ENCODE results near the gene LYZL1. TPM values are rescaled to one million over a fixed set of nuclear protein-coding genes. Genes with fewer than 3 reads are reported as not detected.
"Not testable (repeated sequence)": the region's sequence is repeated elsewhere in the genome, so short reads cannot be mapped to it uniquely, and the experiment has no call there.

The LYZL1 gene
- polyA plus RNA-seq, 1 donor from 2014 or later = not detected

DNA sequence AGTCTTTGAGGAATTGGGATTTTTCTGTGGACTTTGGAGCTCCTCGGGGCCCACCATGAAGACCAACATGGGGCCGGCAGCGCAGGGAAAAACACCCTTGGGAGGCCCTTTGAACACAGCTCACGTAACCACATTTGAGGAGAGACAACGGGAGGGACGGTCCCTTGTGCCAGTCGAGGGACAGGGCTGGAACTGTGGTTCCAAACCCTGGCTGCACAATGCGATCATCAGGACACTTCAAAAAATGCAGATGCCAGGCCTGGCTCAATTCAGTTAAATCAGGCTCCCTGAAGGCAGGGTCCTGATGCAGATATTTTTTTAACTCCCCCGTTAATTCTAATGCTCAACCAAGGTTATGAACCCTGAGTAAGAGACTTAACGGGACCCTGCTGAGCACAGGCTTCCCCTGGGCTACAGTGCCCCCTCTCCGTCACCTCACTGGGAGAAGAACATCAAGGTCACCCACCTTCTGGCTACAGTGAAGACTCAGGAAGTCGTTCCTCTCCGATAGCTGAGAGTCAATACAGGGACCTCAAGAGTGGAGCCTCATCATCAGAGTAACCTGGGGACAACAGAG lies 30.4 kb downstream of the LYZL1 start:
- Histone ChIP-seq H2AFZ (ENCODE audit: low read depth, low read length) (no peak overlapping the region), H3K9me2 (ENCODE audit: insufficient read depth, low read length) (no peaks in the 10 kb centered on the region), H3K9me3 (ENCODE audit: low read length) (no peaks in the 10 kb centered on the region), H3K79me2 (replicated peaks; ENCODE audit: insufficient read depth, low read length) (no peaks in the 10 kb centered on the region), H3K36me3 (ENCODE audit: insufficient read depth, low read length) (no peaks in the 10 kb centered on the region), H3F3A (ENCODE audit: insufficient read depth, low read length, poor library complexity, severe bottlenecking) (no peaks in the 10 kb centered on the region), H3K4me2 (ENCODE audit: low read length) (no peak overlapping the region), H4K20me1 (ENCODE audit: insufficient read depth) (no peaks in the 10 kb centered on the region), H3K9ac (ENCODE audit: low read length) (no peak overlapping the region), H3K4me3 (ENCODE audit: low read length) (no peak overlapping the region), H3K27me3 (ENCODE audit: insufficient read depth, low read depth, low read length) (no peaks in the 10 kb centered on the region), H3K27ac (ENCODE audit: low read length) (no peak overlapping the region)
- TF ChIP-seq EZH2 (IDR thresholded peaks at IDR 0.05; ENCODE audit: borderline replicate concordance, insufficient read depth, low read length, poor library complexity, severe bottlenecking) (no peak), RAD21 (conservative IDR thresholded peaks at IDR 0.05) (no peak), MXI1 (conservative IDR thresholded peaks at IDR 0.05; ENCODE audit: poor library complexity, severe bottlenecking) (no peak), SMC3 (conservative IDR thresholded peaks at IDR 0.05; ENCODE audit: poor library complexity) (no peak), POLR2AphosphoS5 (IDR thresholded peaks at IDR 0.05) (no peak), EP300 (conservative IDR thresholded peaks at IDR 0.05; ENCODE audit: poor library complexity, severe bottlenecking) (no peak), CTCF (IDR thresholded peaks at IDR 0.05; ENCODE audit: poor library complexity, severe bottlenecking) (no peak), TAF1 (IDR thresholded peaks at IDR 0.05; ENCODE audit: low read depth) (no peak)
- TF ChIP-seq, protein P1, sequence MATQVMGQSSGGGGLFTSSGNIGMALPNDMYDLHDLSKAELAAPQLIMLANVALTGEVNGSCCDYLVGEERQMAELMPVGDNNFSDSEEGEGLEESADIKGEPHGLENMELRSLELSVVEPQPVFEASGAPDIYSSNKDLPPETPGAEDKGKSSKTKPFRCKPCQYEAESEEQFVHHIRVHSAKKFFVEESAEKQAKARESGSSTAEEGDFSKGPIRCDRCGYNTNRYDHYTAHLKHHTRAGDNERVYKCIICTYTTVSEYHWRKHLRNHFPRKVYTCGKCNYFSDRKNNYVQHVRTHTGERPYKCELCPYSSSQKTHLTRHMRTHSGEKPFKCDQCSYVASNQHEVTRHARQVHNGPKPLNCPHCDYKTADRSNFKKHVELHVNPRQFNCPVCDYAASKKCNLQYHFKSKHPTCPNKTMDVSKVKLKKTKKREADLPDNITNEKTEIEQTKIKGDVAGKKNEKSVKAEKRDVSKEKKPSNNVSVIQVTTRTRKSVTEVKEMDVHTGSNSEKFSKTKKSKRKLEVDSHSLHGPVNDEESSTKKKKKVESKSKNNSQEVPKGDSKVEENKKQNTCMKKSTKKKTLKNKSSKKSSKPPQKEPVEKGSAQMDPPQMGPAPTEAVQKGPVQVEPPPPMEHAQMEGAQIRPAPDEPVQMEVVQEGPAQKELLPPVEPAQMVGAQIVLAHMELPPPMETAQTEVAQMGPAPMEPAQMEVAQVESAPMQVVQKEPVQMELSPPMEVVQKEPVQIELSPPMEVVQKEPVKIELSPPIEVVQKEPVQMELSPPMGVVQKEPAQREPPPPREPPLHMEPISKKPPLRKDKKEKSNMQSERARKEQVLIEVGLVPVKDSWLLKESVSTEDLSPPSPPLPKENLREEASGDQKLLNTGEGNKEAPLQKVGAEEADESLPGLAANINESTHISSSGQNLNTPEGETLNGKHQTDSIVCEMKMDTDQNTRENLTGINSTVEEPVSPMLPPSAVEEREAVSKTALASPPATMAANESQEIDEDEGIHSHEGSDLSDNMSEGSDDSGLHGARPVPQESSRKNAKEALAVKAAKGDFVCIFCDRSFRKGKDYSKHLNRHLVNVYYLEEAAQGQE (IDR thresholded peaks at IDR 0.05; ENCODE audit: borderline replicate concordance) = no peak

DNA sequence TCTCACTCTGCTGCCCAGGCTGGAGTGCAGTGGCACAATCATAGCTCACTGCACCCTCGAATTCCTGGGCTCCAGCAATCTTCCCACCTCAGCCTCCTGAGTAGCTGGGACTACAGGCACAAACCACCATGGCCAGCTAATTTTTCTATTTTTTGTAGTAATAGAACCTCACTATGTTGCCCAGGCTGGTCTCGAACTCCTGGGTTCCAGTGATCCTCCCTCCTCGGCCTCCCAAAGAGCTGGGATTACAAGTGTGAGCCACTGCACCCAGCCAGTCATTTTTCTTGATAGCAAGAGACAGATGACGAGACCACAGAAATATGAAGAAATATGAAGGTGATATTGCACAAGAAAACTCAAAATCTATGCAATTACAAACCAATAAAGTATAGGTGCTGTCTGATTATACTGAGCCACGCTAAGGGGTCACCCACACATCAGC lies 31.8 kb downstream of the LYZL1 start:
- not testable (repeated sequence) for H2AFZ ChIP-seq (ENCODE audit: low read depth, low read length); H3K9me3 ChIP-seq (ENCODE audit: low read length)

DNA sequence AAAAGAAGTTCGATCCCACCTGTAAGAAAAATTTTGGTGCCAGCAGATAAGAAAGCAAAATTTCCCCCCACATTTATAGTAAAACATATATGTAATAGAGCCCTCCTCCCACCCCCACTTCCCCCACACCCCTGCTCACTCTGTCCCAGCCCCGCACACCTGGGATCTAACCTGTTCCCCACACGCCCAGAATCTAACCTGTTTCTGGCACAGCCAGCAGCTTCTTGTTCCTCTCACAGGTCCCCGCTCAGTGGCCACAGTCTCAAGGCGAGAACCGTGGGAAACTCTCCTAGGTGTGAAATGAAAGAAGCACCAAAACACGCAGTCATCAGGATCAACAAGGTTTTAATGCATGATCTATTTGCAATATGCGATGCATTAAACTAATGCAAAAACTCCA lies 32.8 kb downstream of the LYZL1 start:
- Histone ChIP-seq H3K4me2 (ENCODE audit: low read length) (no peak overlapping the region), H3K9ac (ENCODE audit: low read length) (no peak overlapping the region), H3F3A (ENCODE audit: insufficient read depth, low read length, poor library complexity, severe bottlenecking) (no peaks in the 10 kb centered on the region), H3K79me2 (replicated peaks; ENCODE audit: insufficient read depth, low read length) (no peaks in the 10 kb centered on the region), H3K9me3 (ENCODE audit: low read length) (no peaks in the 10 kb centered on the region), H3K9me2 (ENCODE audit: insufficient read depth, low read length) (no peaks in the 10 kb centered on the region), H3K36me3 (ENCODE audit: insufficient read depth, low read length) (no peaks in the 10 kb centered on the region), H3K27me3 (ENCODE audit: insufficient read depth, low read depth, low read length) (no peaks in the 10 kb centered on the region), H4K20me1 (ENCODE audit: insufficient read depth) (no peaks in the 10 kb centered on the region), H3K4me3 (ENCODE audit: low read length) (no peak overlapping the region), H3K27ac (ENCODE audit: low read length) (no peak overlapping the region), H2AFZ (ENCODE audit: low read depth, low read length) (no peak overlapping the region)
- no peak for TF ChIP-seq EP300 (conservative IDR thresholded peaks at IDR 0.05; ENCODE audit: poor library complexity, severe bottlenecking)
- TF ChIP-seq TAF1 (IDR thresholded peaks at IDR 0.05; ENCODE audit: low read depth) = no peak
- no peak for TF ChIP-seq RAD21 (conservative IDR thresholded peaks at IDR 0.05)
- TF ChIP-seq POLR2AphosphoS5 (IDR thresholded peaks at IDR 0.05) = no peak

More for the DNA sequence above, 31.8 kb downstream of the LYZL1 start:
- H3K9me2 ChIP-seq (ENCODE audit: insufficient read depth, low read length); H3K79me2 ChIP-seq (replicated peaks; ENCODE audit: insufficient read depth, low read length); H3K36me3 ChIP-seq (ENCODE audit: insufficient read depth, low read length); H3K27me3 ChIP-seq (ENCODE audit: insufficient read depth, low read depth, low read length); H3K4me3 ChIP-seq (ENCODE audit: low read length); H4K20me1 ChIP-seq (ENCODE audit: insufficient read depth); H3K9ac ChIP-seq (ENCODE audit: low read length); H3K4me2 ChIP-seq (ENCODE audit: low read length); H3F3A ChIP-seq (ENCODE audit: insufficient read depth, low read length, poor library complexity, severe bottlenecking); H3K27ac ChIP-seq (ENCODE audit: low read length): not testable (repeated sequence)
